GM23338 (cell line): Measurements from ENCODE around the gene CMSS1. TPM values are rescaled to one million over a fixed set of nuclear protein-coding genes. Genes with fewer than 3 reads are reported as not detected.

ENCODE experiments used
- ATAC-seq: fragments of 200-7000 bp; cut with Tn5 transposase; 3 replicates; pipeline ENCODE4 v1.9.1; 2020
- DNase-seq: peaks from one replicate; pipeline ENCODE4 v3.0.0-alpha.2; 2015; ENCODE audit warnings: low spot score
- H2AFZ ChIP-seq: fragments of 200-600 bp; sonication (generic); 2 replicates; pipeline ENCODE4 v1.8.0; 2016; ENCODE audit warnings: antibody characterized with exemption, mild to moderate bottlenecking, moderate library complexity
- H3F3A ChIP-seq: fragments of 200-600 bp; sonication (generic); replicated peaks from 2 replicates; pipeline ENCODE4 v1.8.0; 2017; ENCODE audit warnings: antibody characterized with exemption, mixed run types, low read depth
- H3K27ac ChIP-seq: fragments of 200-600 bp; sonication (generic); 2 replicates; pipeline ENCODE4 v1.6.1; 2016; ENCODE audit warnings: low read depth
- H3K27me3 ChIP-seq: fragments of 200-600 bp; sonication (generic); 2 replicates; pipeline ENCODE4 v1.8.0; 2016; ENCODE audit warnings: mild to moderate bottlenecking, mixed run types, moderate library complexity; ENCODE audit not compliant: insufficient read depth
- H3K36me3 ChIP-seq: fragments of 200-600 bp; sonication (generic); 2 replicates; pipeline ENCODE4 v1.8.0; 2016; ENCODE audit warnings: mild to moderate bottlenecking; ENCODE audit not compliant: insufficient read depth
- H3K4me1 ChIP-seq: fragments of 200-600 bp; sonication (generic); 2 replicates; pipeline ENCODE4 v1.8.0; 2016; ENCODE audit warnings: mild to moderate bottlenecking, moderate library complexity; ENCODE audit not compliant: insufficient read depth
- H3K4me2 ChIP-seq: fragments of 200-600 bp; sonication (generic); 2 replicates; pipeline ENCODE4 v1.7.1; 2017; ENCODE audit warnings: mixed run types
- H3K4me3 ChIP-seq: fragments of 200-600 bp; sonication (generic); 2 replicates; pipeline ENCODE4 v1.6.1; 2016; ENCODE audit warnings: mixed run types
- H3K79me2 ChIP-seq: fragments of 200-600 bp; sonication (generic); replicated peaks from 2 replicates; pipeline ENCODE4 v1.8.0; 2017; ENCODE audit warnings: mild to moderate bottlenecking; ENCODE audit not compliant: insufficient read depth
- H3K9me2 ChIP-seq: fragments of 200-600 bp; sonication (generic); 2 replicates; pipeline ENCODE4 v1.8.0; 2017; ENCODE audit not compliant: insufficient read depth
- H4K20me1 ChIP-seq: fragments of 200-600 bp; sonication (generic); replicated peaks from 2 replicates; pipeline ENCODE4 v1.8.0; 2017; ENCODE audit warnings: mild to moderate bottlenecking; ENCODE audit not compliant: insufficient read depth
- H3K27ac Mint-ChIP-seq: 2 replicates; pipeline ENCODE4 v1.8.0; 2020; ENCODE audit warnings: inconsistent platforms, mild to moderate bottlenecking, moderate library complexity, mixed read lengths
- H3K27me3 Mint-ChIP-seq: 3 replicates; pipeline ENCODE4 v1.8.0; 2022; ENCODE audit warnings: low read depth, mild to moderate bottlenecking, moderate library complexity, mixed read lengths, inconsistent platforms; ENCODE audit not compliant: insufficient read depth, poor library complexity
- H3K36me3 Mint-ChIP-seq: 3 replicates; pipeline ENCODE4 v1.8.0; 2021; ENCODE audit warnings: low read depth, mild to moderate bottlenecking, inconsistent platforms, moderate library complexity, mixed read lengths
- H3K4me1 Mint-ChIP-seq: 3 replicates; pipeline ENCODE4 v1.8.0; 2020; ENCODE audit warnings: mild to moderate bottlenecking, inconsistent platforms, mixed read lengths
- H3K4me3 Mint-ChIP-seq: 3 replicates; pipeline ENCODE4 v1.8.0; 2021; ENCODE audit warnings: moderate library complexity, mild to moderate bottlenecking, inconsistent platforms, mixed read lengths
- H3K9me3 Mint-ChIP-seq: 3 replicates; pipeline ENCODE4 v1.8.0; 2020; ENCODE audit warnings: moderate library complexity, mild to moderate bottlenecking, inconsistent platforms, mixed read lengths
- CREB1 ChIP-seq: fragments of 250-450 bp; sonication (Bioruptor Pico); IDR thresholded peaks from 2 replicates; pipeline ENCODE4 v1.5.0; 2020; ENCODE audit warnings: low read depth, mild to moderate bottlenecking, moderate library complexity
- CTCF ChIP-seq, 2 experiments: fragments of 200-600 bp in 1 of 2; sonication (generic) in 1 of 2; conservative IDR thresholded peaks; 2 replicates each; pipeline versions ENCODE4 v1.5.1 to v1.6.1; 2016 to 2017; ENCODE audit warnings: antibody characterized with exemption in 2 of 2, low read depth in 2 of 2, mild to moderate bottlenecking in 2 of 2, moderate library complexity in 1 of 2
- ETS1 ChIP-seq: IDR thresholded peaks from 2 replicates; pipeline ENCODE4 v1.6.1; 2016; ENCODE audit warnings: antibody characterized with exemption
- EZH2 ChIP-seq: fragments of 200-600 bp; sonication (generic); IDR thresholded peaks from one replicate; pipeline ENCODE4 v1.8.0; 2017; ENCODE audit warnings: antibody characterized with exemption, mild to moderate bottlenecking, low read depth; ENCODE audit not compliant: unreplicated experiment
- EZH2phosphoT487 ChIP-seq: fragments of 200-600 bp; sonication (generic); IDR thresholded peaks from one replicate; pipeline ENCODE4 v1.8.1; 2018; ENCODE audit warnings: antibody characterized with exemption; ENCODE audit not compliant: unreplicated experiment
- JUNB ChIP-seq: IDR thresholded peaks from one replicate; pipeline ENCODE4 v1.6.1; 2016; ENCODE audit warnings: antibody characterized with exemption; ENCODE audit not compliant: unreplicated experiment
- NANOG ChIP-seq: IDR thresholded peaks from 2 replicates; pipeline ENCODE4 v1.6.1; 2016; ENCODE audit warnings: antibody characterized with exemption, borderline replicate concordance
- POLR2AphosphoS5 ChIP-seq: IDR thresholded peaks from 2 replicates; pipeline ENCODE4 v1.6.1; 2016; ENCODE audit warnings: antibody characterized with exemption, low read depth
- REST ChIP-seq: IDR thresholded peaks from one replicate; pipeline ENCODE4 v1.6.1; 2018; ENCODE audit warnings: antibody characterized with exemption; ENCODE audit not compliant: unreplicated experiment
- STAT1 ChIP-seq: IDR thresholded peaks from one replicate; pipeline ENCODE4 v1.6.1; 2016; ENCODE audit warnings: antibody characterized with exemption; ENCODE audit not compliant: unreplicated experiment
- ZNF114 ChIP-seq: fragments of 250-450 bp; sonication (Bioruptor Pico); IDR thresholded peaks from 2 replicates; pipeline ENCODE4 v1.5.0; 2020; ENCODE audit warnings: mild to moderate bottlenecking, moderate library complexity
- ZNF331 ChIP-seq: fragments of 250-450 bp; sonication (Bioruptor Pico); IDR thresholded peaks from 2 replicates; pipeline ENCODE4 v1.5.0; 2020; ENCODE audit warnings: low read depth, mild to moderate bottlenecking, moderate library complexity
- ZNF462 ChIP-seq: fragments of 250-450 bp; sonication (Bioruptor Pico); IDR thresholded peaks from 2 replicates; pipeline ENCODE4 v1.5.0; 2020; ENCODE audit warnings: mild to moderate bottlenecking, moderate library complexity
- polyA plus RNA-seq: library from polyadenylated mRNA; unstranded; fragments of >200 nt; fragmentation: Nextera tagmentation; extraction: Ambion mirVana; gene quantifications from 2 replicates; pipeline ENCODE4 v1.2.1, GENCODE V29; 2016
- total RNA-seq: library from RNA; depleted of rRNA; stranded (reverse); fragments of >200 nt; shearing (Covaris generic); gene quantifications from 2 replicates; pipeline ENCODE4 v1.2.3, GENCODE V29; 2014

The CMSS1 gene
- total and polyA plus RNA-seq, 2 experiments from 2014 or later: 39.4 to 187 TPM

GRCh38 chr3:100155590-100155989, 337.9 kb downstream of the CMSS1 start:
- Mint-ChIP-seq H3K36me3 (peaks cover 25% of the 10 kb centered on the region), H3K27ac (no peak overlapping the region), H3K27me3 (no peaks in the 10 kb centered on the region), H3K4me3 (no peak overlapping the region), H3K9me3 (peaks cover 17% of the 10 kb centered on the region), H3K4me1 (peaks cover 2% of the 10 kb centered on the region; the same call in 2 of the 3 replicates)
- no peaks in the 10 kb centered on the region for H3F3A ChIP-seq
- H3K27ac ChIP-seq: no peak overlapping the region
- H3K9me2 ChIP-seq: no peaks in the 10 kb centered on the region
- H4K20me1 ChIP-seq: no peaks in the 10 kb centered on the region
- H3K4me2 ChIP-seq: no peak overlapping the region
- no peaks in the 10 kb centered on the region for H3K4me1 ChIP-seq
- peaks cover 10% of the 10 kb centered on the region; the same call in 1 of the 2 replicates for H3K36me3 ChIP-seq
- TF ChIP-seq EZH2phosphoT487 (no peak), ZNF331 (CRISPR knock-in tag) (no peak), CREB1 (CRISPR knock-in tag) (no peak), POLR2AphosphoS5 (no peak), ZNF462 (CRISPR knock-in tag) (no peak), STAT1 (no peak), ZNF114 (CRISPR knock-in tag) (no peak), JUNB (no peak), CTCF (conservative IDR thresholded peaks at IDR 0.05; ENCODE audit: low read depth in 2 of 2) (no peak), ETS1 (no peak), REST (no peak), NANOG (no peak), EZH2 (no peak)
- no peak for DNase-seq
- no peaks in the 10 kb centered on the region for H3K79me2 ChIP-seq
- no peak overlapping the region for H2AFZ ChIP-seq
- no peak for ATAC-seq
- no peak overlapping the region for H3K4me3 ChIP-seq
- no peaks in the 10 kb centered on the region for H3K27me3 ChIP-seq
